AG20443 (cell line): ENCODE measurements around the gene PEAR1.

Experiments used
- DNase-seq: peaks from one replicate; pipeline ENCODE4 v3.0.0; 2012; ENCODE audit warnings: low spot score, mixed read lengths

The PEAR1 gene

GRCh38 chr1:156882543-156882942 is 11.0 kb upstream of the PEAR1 start:
- no peak for DNase-seq

DNA sequence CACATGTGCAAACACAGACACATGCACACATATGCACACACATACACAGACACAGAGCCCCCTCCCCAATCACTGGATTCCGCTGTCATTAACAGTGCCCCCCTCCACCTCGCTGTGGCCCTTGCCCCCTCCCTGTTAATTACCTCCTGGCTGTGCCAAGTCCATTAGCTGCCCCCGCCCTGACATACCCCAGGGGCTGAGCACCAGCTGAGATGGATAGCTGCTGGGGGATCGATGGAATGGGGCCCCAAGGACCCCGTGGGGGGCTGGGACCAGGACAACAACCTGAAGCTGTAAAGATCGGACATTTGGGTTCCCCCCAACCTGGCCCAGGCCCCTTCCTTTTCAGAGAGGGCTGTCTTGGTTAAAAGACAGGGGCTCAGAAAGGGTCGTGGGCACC is 9.6 kb upstream of the PEAR1 start:
- no peak for DNase-seq

DNA sequence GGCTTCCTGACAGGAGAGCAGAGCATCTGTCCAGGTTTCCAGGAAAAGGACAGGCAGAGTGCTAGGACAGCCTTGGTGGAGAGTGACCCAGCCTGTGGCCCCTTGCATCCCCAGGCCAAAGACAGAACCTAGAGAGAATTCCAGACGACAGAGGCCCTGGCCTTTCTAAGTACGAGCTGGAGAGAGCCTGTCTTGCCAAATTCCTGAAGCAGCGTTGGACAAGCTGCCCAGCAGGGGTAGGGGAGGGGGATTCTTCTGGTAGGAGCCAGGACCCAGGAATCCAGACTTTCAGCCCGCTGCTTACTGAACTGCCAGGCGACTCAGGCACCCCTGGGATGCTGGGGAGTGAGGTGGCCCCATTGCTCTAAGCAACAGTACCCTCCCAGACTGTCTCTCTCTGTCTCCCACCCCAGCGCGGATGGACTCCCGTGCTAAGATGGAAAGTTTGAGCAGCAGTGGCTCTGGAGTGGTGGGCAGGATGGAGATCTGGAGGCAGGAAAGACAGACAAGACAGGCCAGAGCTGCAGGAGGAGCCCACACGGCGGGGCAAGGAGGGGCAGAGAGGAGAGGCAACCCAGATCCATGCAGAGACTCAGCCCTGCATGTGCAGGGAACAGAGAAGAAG is 8.8 kb upstream of the PEAR1 start:
- no peak for DNase-seq

GRCh38 chr1:156885314-156885713 is 8.2 kb upstream of the PEAR1 start:
- DNase-seq, result no peak

DNA sequence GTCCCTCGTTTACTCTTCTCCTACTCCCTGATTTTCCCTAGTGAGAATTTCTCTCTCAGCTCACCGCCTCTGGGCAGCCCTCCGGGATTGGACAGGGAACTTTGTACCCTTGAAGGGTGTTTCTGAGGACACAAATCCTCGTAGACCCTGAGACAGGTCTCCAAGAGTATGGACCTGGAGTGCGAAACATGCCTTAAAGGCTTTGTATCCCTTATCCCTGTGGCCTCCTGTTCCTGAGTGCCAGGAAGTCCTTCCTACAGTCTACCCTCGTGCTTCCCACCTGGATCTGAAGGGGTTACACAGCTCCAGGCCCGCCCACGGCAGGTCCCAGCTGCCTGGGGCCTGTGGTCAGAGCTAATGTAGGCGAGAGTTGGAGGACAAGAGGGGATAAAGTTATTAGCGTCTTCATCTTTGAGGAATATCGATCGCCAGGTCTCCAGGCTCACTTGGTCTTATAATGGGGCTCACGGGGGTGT is 7.6 kb upstream of the PEAR1 start:
- no peak for DNase-seq

DNA sequence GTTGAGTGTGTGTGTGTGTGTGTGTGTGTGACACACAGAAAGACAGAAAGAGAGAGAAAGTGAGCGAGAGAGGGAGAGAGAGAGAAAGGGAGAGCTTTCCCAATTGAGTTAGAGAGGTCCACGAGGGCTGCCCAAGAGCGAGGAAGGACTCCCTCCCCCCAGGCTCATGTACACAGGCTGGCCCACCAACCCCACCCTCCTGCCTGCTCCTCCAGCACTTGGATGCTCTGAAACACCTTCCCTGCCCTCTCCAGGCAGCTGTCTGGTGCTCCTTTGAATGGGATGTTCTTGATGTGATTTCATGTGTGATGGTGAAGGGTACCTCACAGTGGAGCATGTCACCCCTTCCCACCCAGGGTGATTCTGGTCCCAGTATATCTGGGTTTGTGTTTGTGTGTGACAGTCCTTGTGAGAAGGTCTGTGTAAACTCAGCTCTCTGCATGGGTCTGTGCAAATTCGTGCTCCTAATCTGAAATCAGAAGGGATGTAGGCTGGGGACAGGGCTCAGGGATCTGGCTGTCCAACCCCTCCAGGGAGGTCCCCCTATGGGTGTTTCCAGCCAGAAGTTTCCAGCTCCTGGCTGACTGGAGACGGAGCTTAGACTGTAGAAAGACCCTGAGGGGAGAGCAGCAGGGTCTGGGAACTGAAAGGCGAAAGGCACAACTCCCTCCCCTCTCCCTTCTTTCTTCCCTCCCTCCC is 6.8 kb upstream of the PEAR1 start:
- no peak for DNase-seq

GRCh38 chr1:156887317-156887716 is 6.2 kb upstream of the PEAR1 start:
- no peak for DNase-seq

- DNase-seq, result no peak
Measured at GRCh38 chr1:156887734-156888133, 5.8 kb upstream of the PEAR1 start.

DNA sequence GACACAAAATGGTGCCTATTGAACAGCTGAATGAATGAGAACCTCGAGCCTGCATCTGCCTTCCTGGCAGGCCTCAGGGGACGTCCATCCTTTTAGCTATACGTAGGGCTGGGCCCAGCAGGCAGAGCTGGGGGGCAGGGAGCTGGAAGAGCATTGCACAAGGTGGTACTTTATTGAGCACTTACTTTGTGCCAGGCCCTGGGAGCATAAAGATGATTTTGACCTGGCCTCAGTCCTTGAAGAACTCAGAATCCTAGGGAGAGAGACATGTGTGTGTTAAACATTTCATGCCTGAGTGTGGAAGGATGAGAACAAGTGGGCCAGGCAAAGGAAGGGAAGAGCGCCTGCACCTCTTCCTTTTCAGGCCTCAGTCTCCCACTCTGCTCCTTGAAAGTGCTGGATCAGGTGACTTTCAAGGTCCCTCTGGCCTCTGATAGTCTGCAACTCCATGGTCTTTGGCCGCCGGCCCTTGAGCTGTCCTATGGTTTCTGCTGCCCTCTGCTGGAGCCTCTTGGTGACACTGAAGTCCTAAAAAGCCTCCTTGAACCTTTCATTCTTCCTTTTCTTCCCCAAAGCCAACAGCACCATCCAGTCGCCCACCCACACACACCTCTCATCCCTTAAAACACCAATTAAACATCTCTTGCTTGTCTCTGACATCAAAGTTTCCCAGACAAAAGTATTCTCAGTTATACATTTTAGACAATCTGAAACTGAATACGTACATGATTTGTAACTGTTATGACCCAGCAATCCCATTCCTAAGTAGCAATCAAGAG is 3.5 kb upstream of the PEAR1 start:
- DNase-seq, result peak; percentile 85

GRCh38 chr1:156892190-156893047 is 1.1 kb upstream of the PEAR1 start:
- DNase-seq, result peak; percentile 95

- DNase-seq, result no peak
Measured at GRCh38 chr1:156894001-156894400, 483 bp downstream of the PEAR1 start.

DNA sequence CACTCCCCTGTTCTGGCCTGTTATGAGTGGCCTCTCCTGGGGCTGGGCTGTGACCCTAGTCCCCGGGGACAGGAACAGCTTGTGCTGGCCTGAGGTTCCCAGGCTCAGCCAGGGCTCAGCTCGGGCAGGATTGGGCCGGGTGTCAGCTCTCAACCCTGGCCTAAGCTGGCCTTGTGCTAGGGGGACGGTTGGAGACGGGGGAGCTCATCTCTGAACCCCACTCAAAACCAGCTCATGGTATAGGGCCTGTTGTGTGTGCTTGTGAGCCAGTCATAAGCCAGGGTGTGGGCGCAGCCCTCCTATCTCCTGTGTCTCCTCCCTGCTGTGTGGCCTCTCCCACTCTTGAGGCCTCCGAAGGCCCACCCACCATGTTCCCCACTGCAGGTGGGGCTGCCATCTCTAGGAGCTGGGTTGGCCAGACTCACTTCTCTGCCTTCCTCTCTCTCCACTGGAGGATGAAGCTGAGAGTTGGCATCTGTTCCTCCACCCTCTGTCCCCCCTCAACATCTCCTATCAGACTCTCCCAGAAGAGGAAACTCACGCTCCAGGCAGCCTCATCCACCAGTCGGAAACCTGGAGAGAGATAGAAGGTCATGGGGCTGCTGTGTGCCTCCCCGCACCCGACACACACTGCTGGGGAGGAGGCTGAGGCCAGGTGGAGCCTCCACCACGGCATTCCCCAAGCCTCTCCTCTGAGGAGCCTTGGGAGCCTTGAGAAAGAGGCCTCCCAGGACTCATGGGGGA is 1.4 kb downstream of the PEAR1 start:
- DNase-seq, result no peak

DNA sequence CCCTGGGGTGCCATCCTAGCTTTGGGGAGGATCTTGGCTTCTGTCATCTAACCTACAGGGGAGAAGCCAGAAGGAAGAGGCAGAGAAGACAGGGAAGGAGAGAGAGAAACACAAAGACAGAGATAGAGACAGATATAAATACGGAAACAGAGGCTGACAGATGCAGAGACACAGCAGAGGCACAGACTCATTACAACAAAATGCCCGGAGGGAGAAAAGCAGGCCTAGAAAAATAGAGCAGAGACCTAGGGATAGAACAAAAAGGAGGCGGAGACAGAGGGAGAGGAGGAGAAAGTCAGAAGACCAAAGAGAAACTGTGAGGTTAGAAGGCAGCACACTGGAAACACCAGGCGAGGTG is 1.9 kb downstream of the PEAR1 start:
- no peak for DNase-seq

- DNase-seq, result no peak
Measured at GRCh38 chr1:156895927-156896326, 2.4 kb downstream of the PEAR1 start.

DNA sequence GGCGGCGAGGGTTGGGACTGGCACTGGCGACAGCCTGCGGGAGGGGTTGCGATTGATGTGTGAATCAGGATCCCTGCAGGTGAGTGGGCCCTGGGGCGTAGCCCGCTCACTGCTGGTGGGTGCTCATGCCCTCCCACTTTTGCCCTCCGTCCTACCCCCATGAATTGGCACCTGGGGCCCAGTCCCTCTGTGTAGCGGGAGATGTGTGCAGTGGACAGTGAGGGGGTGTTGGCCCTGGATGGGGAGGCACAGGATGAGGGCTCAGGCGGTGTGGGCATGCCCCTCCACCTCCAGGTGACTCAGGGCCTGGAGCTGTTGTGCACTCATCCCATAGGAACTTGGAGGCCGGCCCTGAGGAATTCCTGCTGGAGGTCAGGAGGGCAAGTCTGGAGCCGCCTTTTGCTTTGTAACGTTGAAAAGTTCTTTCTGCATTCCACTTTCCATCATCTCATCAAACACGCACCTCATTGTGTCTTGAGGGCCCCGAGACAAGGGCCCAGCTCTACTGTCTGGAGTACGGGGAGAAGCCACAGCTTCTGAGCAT is 3.0 kb downstream of the PEAR1 start:
- DNase-seq, result peak; percentile 96

- DNase-seq, result peak; percentile 50
Measured at GRCh38 chr1:156897078-156897825, 3.7 kb downstream of the PEAR1 start.

GRCh38 chr1:156898161-156898566 is 4.6 kb downstream of the PEAR1 start:
- no peak for DNase-seq

GRCh38 chr1:156898971-156899664 is 5.6 kb downstream of the PEAR1 start:
- DNase-seq, result no peak

DNA sequence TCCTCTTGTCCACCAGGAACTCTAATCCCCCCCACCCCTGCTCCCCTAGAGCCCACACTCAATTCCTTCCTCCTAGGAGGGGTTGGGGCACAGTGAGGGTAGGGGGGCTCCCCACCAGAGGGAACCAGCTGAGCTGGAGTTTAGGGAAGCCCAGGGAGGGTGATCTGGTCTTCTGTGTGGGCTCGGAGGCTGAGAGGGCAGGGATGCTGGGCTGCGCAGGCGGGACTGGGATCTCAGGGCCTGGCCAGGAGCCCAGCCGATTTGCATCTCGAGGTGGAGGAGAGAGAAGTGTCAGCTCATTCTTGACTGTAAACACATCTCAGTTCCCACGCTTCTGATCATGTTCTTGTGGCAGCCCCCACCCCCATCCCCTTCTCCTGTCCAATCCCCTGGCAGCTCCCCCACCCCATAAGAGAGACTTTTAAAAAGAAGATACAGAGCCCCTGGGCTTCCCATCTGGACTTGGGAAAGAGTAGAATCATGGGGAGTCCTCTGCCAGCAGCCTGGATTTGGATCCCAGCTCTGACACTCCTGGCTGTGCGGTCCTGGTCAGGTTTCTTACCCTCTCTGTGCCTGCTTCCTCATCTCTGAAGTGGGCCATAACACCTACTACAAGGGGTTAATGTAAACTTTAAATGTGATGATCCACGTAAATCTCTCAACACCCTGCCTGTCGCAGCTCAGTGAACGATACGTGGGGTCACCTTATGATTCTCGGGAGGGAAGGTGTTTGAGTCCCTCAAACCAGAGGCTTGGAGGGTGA is 6.6 kb downstream of the PEAR1 start:
- DNase-seq, result no peak
